Retinal pigment epithelial cell (primary cell): ENCODE results near the gene NSUN4.

Experiments used
- DNase-seq: peaks from one replicate; pipeline ENCODE4 v3.0.0-alpha.2; 2010; ENCODE audit warnings: low read depth
- H3K4me3 ChIP-seq: 2 replicates; pipeline ENCODE4 v1.5.1; 2011; ENCODE audit warnings: mild to moderate bottlenecking, low read length, control low read depth, moderate library complexity
- TF ChIP-seq, protein P1 (sequence below): conservative IDR thresholded peaks from 2 replicates; pipeline ENCODE4 v1.5.1; 2011; ENCODE audit warnings: low read depth, low read length, control low read depth, inconsistent platforms

The NSUN4 gene

GRCh38 chr1:46399307-46399706 lies 58.7 kb downstream of the NSUN4 start:
- DNase-seq, result no peak
- no peak overlapping the region for H3K4me3 ChIP-seq
- TF ChIP-seq, protein P1, sequence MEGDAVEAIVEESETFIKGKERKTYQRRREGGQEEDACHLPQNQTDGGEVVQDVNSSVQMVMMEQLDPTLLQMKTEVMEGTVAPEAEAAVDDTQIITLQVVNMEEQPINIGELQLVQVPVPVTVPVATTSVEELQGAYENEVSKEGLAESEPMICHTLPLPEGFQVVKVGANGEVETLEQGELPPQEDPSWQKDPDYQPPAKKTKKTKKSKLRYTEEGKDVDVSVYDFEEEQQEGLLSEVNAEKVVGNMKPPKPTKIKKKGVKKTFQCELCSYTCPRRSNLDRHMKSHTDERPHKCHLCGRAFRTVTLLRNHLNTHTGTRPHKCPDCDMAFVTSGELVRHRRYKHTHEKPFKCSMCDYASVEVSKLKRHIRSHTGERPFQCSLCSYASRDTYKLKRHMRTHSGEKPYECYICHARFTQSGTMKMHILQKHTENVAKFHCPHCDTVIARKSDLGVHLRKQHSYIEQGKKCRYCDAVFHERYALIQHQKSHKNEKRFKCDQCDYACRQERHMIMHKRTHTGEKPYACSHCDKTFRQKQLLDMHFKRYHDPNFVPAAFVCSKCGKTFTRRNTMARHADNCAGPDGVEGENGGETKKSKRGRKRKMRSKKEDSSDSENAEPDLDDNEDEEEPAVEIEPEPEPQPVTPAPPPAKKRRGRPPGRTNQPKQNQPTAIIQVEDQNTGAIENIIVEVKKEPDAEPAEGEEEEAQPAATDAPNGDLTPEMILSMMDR, result no peak

DNA sequence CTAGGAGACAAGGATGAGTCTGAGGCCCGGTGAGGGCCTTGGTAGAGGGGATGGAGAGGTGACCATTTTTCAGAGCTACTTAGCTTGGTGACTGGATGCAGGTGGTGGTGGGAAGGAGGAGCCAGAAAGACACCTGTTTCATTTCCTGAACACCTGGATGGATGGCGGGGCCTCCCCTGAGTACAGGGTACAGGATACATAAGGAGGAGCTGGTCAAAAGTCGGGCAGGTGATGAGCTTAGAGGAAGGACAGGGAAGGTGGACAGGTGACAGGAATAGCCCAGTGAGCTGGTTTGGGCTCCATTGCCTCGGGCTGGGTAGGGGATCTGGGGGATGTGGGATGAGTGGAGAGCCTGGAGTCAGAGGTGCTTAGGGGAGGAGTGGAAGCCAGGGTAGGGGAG lies 59.8 kb downstream of the NSUN4 start:
- TF ChIP-seq, protein P1, result no peak
- no peak overlapping the region for H3K4me3 ChIP-seq
- DNase-seq, result no peak

- TF ChIP-seq, protein P1, result no peak
- no peak overlapping the region for H3K4me3 ChIP-seq
- DNase-seq, result no peak
Measured at GRCh38 chr1:46401154-46401913, 60.7 kb downstream of the NSUN4 start.

DNA sequence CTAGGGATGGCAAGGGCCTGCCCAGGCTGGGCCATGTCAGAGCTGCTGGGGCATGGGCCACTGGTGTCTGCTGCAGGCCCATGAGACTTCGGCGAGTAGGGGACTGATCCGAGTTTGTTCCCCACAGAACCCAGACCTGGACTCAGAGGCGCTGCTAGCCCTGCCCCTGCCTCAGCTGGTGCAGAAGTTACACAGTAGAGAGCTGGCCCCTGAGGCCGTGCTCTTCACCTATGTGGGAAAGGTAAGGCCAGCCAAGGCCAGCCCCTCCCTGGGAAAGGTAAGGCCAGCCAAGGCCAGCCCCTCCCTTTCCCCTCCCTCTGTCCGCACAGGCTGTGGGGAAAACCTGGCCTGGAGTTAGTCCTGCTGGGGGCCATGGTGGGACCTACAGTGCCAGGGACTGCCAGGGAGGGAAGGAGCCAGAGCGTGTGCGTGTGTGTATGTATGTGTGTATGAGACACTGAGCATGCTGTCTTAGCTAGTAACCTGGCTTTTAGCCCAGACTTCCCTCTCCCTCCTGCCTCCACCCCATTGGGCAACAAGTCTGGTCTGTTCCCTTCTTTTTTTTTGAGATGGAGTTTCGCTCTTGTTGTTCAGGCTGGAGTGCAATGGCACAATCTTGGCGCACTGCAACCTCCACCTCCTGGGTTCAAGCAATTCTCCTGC lies 61.5 kb downstream of the NSUN4 start:
- TF ChIP-seq, protein P1, result no peak
- DNase-seq, result peak; percentile 98

GRCh38 chr1:46403916-46404315 lies 63.3 kb downstream of the NSUN4 start:
- TF ChIP-seq, protein P1, result no peak
- no peak overlapping the region for H3K4me3 ChIP-seq
- no peak for DNase-seq

More for the DNA sequence above, 61.5 kb downstream of the NSUN4 start:
- no peak overlapping the region for H3K4me3 ChIP-seq

DNA sequence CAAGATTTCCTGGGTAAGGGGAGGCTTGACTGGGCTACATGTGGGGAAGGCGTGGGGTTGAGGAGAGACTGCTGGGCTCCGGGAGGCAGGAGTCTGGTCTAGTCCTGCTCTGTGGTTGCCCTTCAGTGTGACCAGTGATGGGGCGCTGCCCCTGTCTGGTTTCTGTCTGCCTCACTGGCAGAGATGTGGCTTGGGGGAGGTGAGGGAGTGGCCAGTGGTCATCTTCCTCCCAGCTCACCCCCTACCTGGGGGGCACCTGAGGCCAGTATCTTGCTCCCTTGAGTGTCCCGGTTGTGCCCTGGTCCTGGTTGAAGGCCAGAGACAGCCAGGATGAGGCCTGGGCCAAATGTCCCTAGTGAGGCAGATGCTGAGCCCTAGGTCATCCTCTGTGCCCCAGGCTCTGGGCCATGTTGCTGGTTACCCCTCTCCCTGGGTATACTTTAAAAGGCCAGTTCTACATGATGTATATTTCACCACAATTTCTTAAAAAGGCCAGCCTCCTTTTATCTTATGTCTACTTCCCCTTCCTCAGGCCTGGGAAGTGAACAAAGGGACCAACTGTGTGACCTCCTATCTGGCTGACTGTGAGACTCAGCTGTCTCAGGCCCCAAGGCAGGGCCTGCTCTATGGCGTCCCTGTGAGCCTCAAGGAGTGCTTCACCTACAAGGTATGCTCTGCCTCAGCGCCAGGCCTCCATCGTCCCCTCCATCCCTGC lies 64.0 kb downstream of the NSUN4 start:
- TF ChIP-seq, protein P1, result no peak
- H3K4me3 ChIP-seq, result no peak overlapping the region
- no peak for DNase-seq
